ENCODE results near the gene CLEC4F. TPM values are rescaled to one million over a fixed set of nuclear protein-coding genes. Genes with fewer than 3 reads are reported as not detected.

Gene CLEC4F
- total RNA-seq, 1 donor from 2014 or later = not detected

Other genes with a start within 250 kb of the CLEC4F start
- 3.4 and 4.0 TPM in 2 replicates for gene ADD2, start 52.4 kb downstream of the CLEC4F start, total RNA-seq
- gene FIGLA, start 30.0 kb downstream of the CLEC4F start, total RNA-seq = not detected in 2 replicates
- gene CD207, start 15.2 kb upstream of the CLEC4F start, total RNA-seq = not detected in 2 replicates
- not detected in 2 replicates for gene VAX2, start 80.0 kb upstream of the CLEC4F start, total RNA-seq
- not detected in 2 replicates for gene ATP6V1B1, start 115.3 kb upstream of the CLEC4F start, total RNA-seq
- not detected in 2 replicates for gene ANKRD53, start 158.0 kb upstream of the CLEC4F start, total RNA-seq
- 49.5 and 56.1 TPM in 2 replicates for gene TEX261, start 174.3 kb upstream of the CLEC4F start, total RNA-seq
- 70.8 and 84.7 TPM in 2 replicates for gene NAGK, start 248.0 kb upstream of the CLEC4F start, total RNA-seq

Measured in T-helper 2 cell treated with Interferon-gamma antibody and Interleukin-4, amounts not matched to agents 100 ng/mL and 5 ng/mL, for 36 hours (primary cell).